Naive thymus-derived CD4-positive, alpha-beta T cell (primary cell): ENCODE data around the gene TPCN1. TPM values are rescaled to one million over a fixed set of nuclear protein-coding genes. Genes with fewer than 3 reads are reported as not detected.
A peak's percentile ranks its signal among the peaks of the same experiment; 100 is the strongest.

Source experiments
- ATAC-seq: fragments of 150-1000 bp; cut with Tn5 transposase; 2 replicates; pipeline ENCODE4 v1.10.0; 2021; ENCODE audit warnings: mild to moderate bottlenecking, moderate library complexity
- CTCF ChIA-PET: fragments of 350-600 bp; sonication (Branson Sonifier 250); formaldehyde crosslinking; loops from one replicate; lab custom pipeline; 2021; ENCODE audit warnings: antibody characterized with exemption; lab: Charles Lee
- POLR2A ChIA-PET: fragments of 350-600 bp; sonication (Branson Sonifier 250); formaldehyde crosslinking; loops from one replicate; lab custom pipeline; 2021; ENCODE audit warnings: antibody characterized with exemption, inconsistent platforms; lab: Charles Lee
- DNase-seq, 9 donors: peaks; one replicate each; pipeline versions ENCODE4 v3.0.0 to v3.0.0-alpha.2; 2020 to 2022; ENCODE audit warnings: mixed read lengths in 1 of 9
- H3K27ac ChIP-seq: one replicate; pipeline ENCODE4 v1.7.0; 2013; ENCODE audit warnings: mild to moderate bottlenecking, low read depth, low read length, moderate library complexity
- H3K27me3 ChIP-seq, 2 donors: one replicate each; pipeline ENCODE4 v1.7.0; 2013; ENCODE audit warnings: low read length in 2 of 2, mild to moderate bottlenecking in 2 of 2, moderate library complexity in 2 of 2; ENCODE audit not compliant: control insufficient read depth in 2 of 2, insufficient read depth in 2 of 2
- H3K36me3 ChIP-seq, 3 experiments: 1 replicate in 2 of 3; 2 replicates in 1 of 3; pipeline ENCODE4 v1.7.0; 2013; ENCODE audit warnings: low read length in 3 of 3, mild to moderate bottlenecking in 3 of 3, moderate library complexity in 1 of 3; ENCODE audit not compliant: insufficient read depth in 3 of 3, control insufficient read depth in 2 of 3
- H3K4me1 ChIP-seq, 2 donors: one replicate each; pipeline ENCODE4 v1.7.0; 2013; ENCODE audit warnings: low read length in 2 of 2, mild to moderate bottlenecking in 2 of 2, moderate library complexity in 1 of 2; ENCODE audit not compliant: control insufficient read depth in 2 of 2, insufficient read depth in 2 of 2
- H3K4me3 ChIP-seq: 2 replicates; pipeline ENCODE4 v1.7.0; 2013; ENCODE audit warnings: mild to moderate bottlenecking, low read length
- H3K9me3 ChIP-seq, 3 experiments: 1 replicate in 2 of 3; 2 replicates in 1 of 3; pipeline ENCODE4 v1.7.0; 2013; ENCODE audit warnings: low read length in 3 of 3; ENCODE audit not compliant: control insufficient read depth in 2 of 3
- H3K27ac Mint-ChIP-seq, 9 donors: one replicate each; pipeline ENCODE4 v1.8.0; 2020 to 2022; ENCODE audit warnings: mixed read lengths in 9 of 9, mild to moderate bottlenecking in 8 of 9, moderate library complexity in 5 of 9, inconsistent platforms in 2 of 9
- H3K27me3 Mint-ChIP-seq, 5 donors: one replicate each; pipeline ENCODE4 v1.8.0; 2021 to 2022; ENCODE audit warnings: mixed read lengths in 5 of 5, mild to moderate bottlenecking in 1 of 5
- H3K36me3 Mint-ChIP-seq, 5 donors: one replicate each; pipeline ENCODE4 v1.8.0; 2020 to 2022; ENCODE audit warnings: mixed read lengths in 5 of 5, mild to moderate bottlenecking in 3 of 5, inconsistent platforms in 1 of 5
- H3K4me1 Mint-ChIP-seq, 7 donors: one replicate each; pipeline ENCODE4 v1.8.0; 2020 to 2022; ENCODE audit warnings: mixed read lengths in 7 of 7, mild to moderate bottlenecking in 3 of 7, inconsistent platforms in 1 of 7
- H3K4me3 Mint-ChIP-seq, 10 donors: one replicate each; pipeline ENCODE4 v1.8.0; 2020 to 2022; ENCODE audit warnings: mild to moderate bottlenecking in 10 of 10, mixed read lengths in 10 of 10, moderate library complexity in 6 of 10, inconsistent platforms in 2 of 10
- H3K9me3 Mint-ChIP-seq, 11 donors: one replicate each; pipeline ENCODE4 v1.8.0; 2020 to 2022; ENCODE audit warnings: mixed read lengths in 11 of 11, mild to moderate bottlenecking in 4 of 11, inconsistent platforms in 1 of 11, moderate library complexity in 1 of 11
- intact Hi-C, 2 donors: fragments of 100-400 bp; cut with micrococcal nuclease; formaldehyde crosslinking; loops; one replicate each; pipeline ENCODE4 v1.15.1; 2023
- polyA plus RNA-seq, 2 donors: library from polyadenylated mRNA; unstranded; fragments of 300-500 nt; fragmentation: Illumina TruSeq; gene quantifications; one replicate each; pipeline ENCODE4 v1.2.3, GENCODE V29; 2021
- total RNA-seq, 6 experiments: library from RNA in 5 of 6; stranded (reverse) in 5 of 6; gene quantifications; 1 replicate in 5 of 6; 2 replicates in 1 of 6; pipeline ENCODE4 v1.2.3 and lab custom pipeline; 2021 to 2026

TPCN1 gene
- total and polyA plus RNA-seq, 7 experiments from 2014 or later = 15.3 to 124 (median 97.2) TPM

DNA sequence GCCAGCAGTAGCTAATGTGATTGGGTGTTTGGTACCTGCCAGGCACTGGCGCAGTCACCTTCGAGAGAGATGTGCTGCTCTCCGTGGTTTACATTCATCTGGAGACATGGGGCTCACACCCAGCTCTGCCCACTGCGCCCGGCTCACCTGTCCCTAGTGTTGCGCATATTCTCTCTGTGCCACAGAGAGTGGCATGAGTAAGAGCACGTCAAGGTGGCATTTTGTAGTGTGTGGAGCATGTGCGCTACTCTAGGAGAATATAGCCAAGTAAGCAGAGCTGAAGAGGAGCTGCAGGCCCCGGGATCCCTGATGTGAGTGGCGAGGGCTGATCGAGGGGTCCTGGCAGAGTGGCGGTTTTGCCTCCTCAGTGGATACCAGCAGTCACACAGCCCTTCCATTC lies 46.9 kb downstream of the TPCN1 start:
- Histone ChIP-seq H3K27me3 (no peaks in the 10 kb centered on the region), H3K4me1 (peaks cover 0 to 17% of the 10 kb centered on the region in 2 donors), H3K4me3 (no peak overlapping the region), H3K27ac (no peak overlapping the region), H3K36me3 (peaks cover 0 to 67% (median 13%) of the 10 kb centered on the region in 3 experiments), H3K9me3 (no peaks in the 10 kb centered on the region)
- H3K27ac Mint-ChIP-seq = peak overlapping the region in 2 of 9 donors; percentile 49 to 65
- peaks cover 10 to 30% (median 23%) of the 10 kb centered on the region in 7 donors for H3K4me1 Mint-ChIP-seq
- DNase-seq = no peak
- H3K27me3 Mint-ChIP-seq = no peaks in the 10 kb centered on the region
- H3K36me3 Mint-ChIP-seq = peaks cover 13 to 61% (median 39%) of the 10 kb centered on the region in 5 donors
- ChIA-PET CTCF (interaction anchor here (1.1 kb wide), 1 partner anchor 59 kb away, joined by 3 read pairs; no protein-coding TSS in a partner anchor), POLR2A (interaction anchor here (0.6 kb wide), 2 partner anchors 55 to 201 kb away, joined by 3 read pairs; no protein-coding TSS in a partner anchor)
- ATAC-seq = no peak
- H3K9me3 Mint-ChIP-seq = no peaks in the 10 kb centered on the region
- intact Hi-C loops = no loop called here
- H3K4me3 Mint-ChIP-seq = no peak overlapping the region

DNA sequence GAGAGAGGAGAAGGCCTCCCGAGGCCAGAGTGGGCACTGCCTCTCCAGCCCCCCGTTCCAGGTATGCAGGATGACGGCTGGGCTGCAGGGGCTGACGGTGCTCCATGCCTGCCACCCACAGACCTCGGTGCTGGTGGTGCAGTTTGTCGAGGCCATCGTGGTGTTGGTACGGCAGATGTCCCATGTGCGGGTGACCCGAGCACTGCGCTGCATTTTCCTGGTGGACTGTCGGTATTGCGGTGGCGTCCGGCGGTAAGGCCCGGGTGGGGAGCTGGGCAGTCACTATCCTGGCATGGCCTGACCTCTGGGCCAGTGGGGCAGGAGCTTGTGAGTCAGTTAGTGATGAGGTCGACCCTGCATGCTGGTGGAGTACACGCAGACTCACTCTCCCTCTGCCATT lies 47.4 kb downstream of the TPCN1 start:
- Histone ChIP-seq H3K36me3 (peaks cover 0 to 72% (median 15%) of the 10 kb centered on the region in 3 experiments), H3K9me3 (no peaks in the 10 kb centered on the region), H3K27ac (no peak overlapping the region), H3K4me1 (peaks cover 0 to 12% of the 10 kb centered on the region in 2 donors), H3K4me3 (no peak overlapping the region), H3K27me3 (no peaks in the 10 kb centered on the region)
- ATAC-seq (no peak), DNase-seq (no peak)
- ChIA-PET CTCF (interaction anchor here (1.1 kb wide), 1 partner anchor 58 kb away, joined by 3 read pairs; no protein-coding TSS in a partner anchor), POLR2A (no interaction called here)
- Mint-ChIP-seq H3K27me3 (no peaks in the 10 kb centered on the region), H3K27ac (no peak overlapping the region), H3K4me1 (peaks cover 9 to 26% (median 21%) of the 10 kb centered on the region in 7 donors), H3K4me3 (no peak overlapping the region), H3K36me3 (peaks cover 13 to 61% (median 37%) of the 10 kb centered on the region in 5 donors), H3K9me3 (no peaks in the 10 kb centered on the region)
- intact Hi-C loops = no loop called here

DNA sequence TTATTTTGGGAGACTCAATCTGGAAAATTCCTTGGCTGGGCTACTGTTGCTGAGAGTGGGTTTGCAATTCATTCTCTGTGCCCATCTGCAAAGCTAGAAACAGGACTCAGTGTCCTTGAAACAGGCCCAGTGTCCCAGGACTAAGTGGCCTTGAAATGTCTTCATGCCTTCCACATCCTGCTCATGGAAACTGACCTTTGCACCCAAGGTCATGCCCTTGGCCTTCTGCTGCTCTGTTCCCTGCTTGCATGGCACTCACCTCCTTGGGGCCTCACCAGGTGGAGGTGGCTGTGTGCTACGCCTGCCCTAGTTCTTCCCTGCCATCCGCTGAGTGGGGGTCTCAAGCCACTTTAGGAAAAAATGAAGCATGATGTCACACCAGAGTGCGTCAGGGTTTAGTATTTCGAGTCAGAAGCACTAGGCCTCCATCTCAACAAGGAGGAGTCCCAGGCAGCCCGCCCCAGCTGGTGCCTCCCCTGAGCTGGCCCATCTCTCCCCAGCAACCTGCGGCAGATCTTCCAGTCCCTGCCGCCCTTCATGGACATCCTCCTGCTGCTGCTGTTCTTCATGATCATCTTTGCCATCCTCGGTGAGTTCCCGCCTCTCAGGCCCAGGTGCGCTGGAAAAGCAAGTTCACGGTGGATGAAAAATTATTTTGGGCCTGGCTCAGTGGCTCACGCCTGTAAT lies 48.1 kb downstream of the TPCN1 start:
- POLR2A ChIA-PET = no interaction called here
- Mint-ChIP-seq H3K27ac (peak overlapping the region in 5 of 9 donors; percentile 14 to 71 (median 38)), H3K4me3 (no peak overlapping the region), H3K9me3 (no peaks in the 10 kb centered on the region), H3K27me3 (no peaks in the 10 kb centered on the region), H3K36me3 (peaks cover 13 to 56% (median 29%) of the 10 kb centered on the region in 5 donors), H3K4me1 (peaks cover 7 to 18% (median 14%) of the 10 kb centered on the region in 7 donors)
- no peak overlapping the region for H3K4me3 ChIP-seq
- CTCF ChIA-PET = no interaction called here
- H3K36me3 ChIP-seq = peaks cover 0 to 78% (median 17%) of the 10 kb centered on the region in 3 experiments
- intact Hi-C loops = no loop called here
- DNase-seq (no peak), ATAC-seq (no peak)
- H3K27ac ChIP-seq = no peak overlapping the region
- H3K27me3 ChIP-seq = no peaks in the 10 kb centered on the region
- peaks cover 0 to 4% of the 10 kb centered on the region in 2 donors for H3K4me1 ChIP-seq
- no peaks in the 10 kb centered on the region for H3K9me3 ChIP-seq

DNA sequence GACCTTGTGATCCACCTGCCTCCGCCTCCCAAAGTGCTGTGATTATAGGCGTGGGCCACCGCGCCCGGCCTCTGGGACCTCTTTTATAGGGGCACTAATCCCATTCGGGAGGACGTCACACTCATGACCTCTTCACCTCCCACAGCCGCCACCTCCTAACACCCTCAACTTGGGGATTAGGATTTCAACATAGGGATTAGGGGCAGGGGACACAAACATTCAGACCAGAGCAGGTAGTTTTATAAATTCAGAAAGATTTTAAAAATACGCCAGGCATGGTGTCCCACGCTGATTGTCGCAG lies 49.4 kb downstream of the TPCN1 start:
- ATAC-seq (no peak), DNase-seq (no peak)
- Mint-ChIP-seq H3K27ac (peak overlapping the region in 1 of 9 donors; percentile 76), H3K9me3 (no peaks in the 10 kb centered on the region), H3K4me1 (peaks cover 7 to 18% (median 10%) of the 10 kb centered on the region in 7 donors), H3K4me3 (peak overlapping the region in 1 of 10 donors; percentile 26), H3K36me3 (peaks cover 13 to 61% (median 25%) of the 10 kb centered on the region in 5 donors), H3K27me3 (no peaks in the 10 kb centered on the region)
- peaks cover 0 to 80% (median 17%) of the 10 kb centered on the region in 3 experiments for H3K36me3 ChIP-seq
- POLR2A ChIA-PET = interaction anchor here (0.7 kb wide), 1 partner anchor 30 kb away, joined by 3 read pairs; no protein-coding TSS in a partner anchor
- H3K4me1 ChIP-seq = no peaks in the 10 kb centered on the region
- H3K27ac ChIP-seq = no peak overlapping the region
- CTCF ChIA-PET = interaction anchor here (0.7 kb wide), 1 partner anchor 205 kb away, joined by 3 read pairs; no protein-coding TSS in a partner anchor
- H3K9me3 ChIP-seq = no peaks in the 10 kb centered on the region
- H3K27me3 ChIP-seq = no peaks in the 10 kb centered on the region
- no peak overlapping the region for H3K4me3 ChIP-seq
- intact Hi-C loops = no loop called here

DNA sequence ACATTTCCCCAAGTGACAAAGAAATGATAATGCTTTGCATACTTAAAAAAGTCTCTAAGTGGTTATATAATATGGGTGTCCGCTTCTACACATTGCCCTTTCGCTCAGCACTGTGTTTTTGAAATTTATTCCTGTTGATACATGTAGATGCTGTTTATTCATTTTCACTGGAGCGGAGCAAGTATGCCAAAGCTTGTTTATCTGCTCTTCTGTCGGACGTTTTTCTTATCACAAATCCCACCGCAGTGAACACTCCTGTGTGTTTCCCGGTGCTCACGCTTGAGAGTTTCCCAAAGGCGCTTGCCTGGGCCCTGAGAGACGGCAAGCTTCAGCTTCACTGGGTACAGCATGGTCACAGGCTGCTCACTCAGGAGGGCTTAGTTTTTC lies 50.2 kb downstream of the TPCN1 start:
- peaks cover 13 to 58% (median 19%) of the 10 kb centered on the region in 5 donors for H3K36me3 Mint-ChIP-seq
- peaks cover 4 to 13% (median 10%) of the 10 kb centered on the region in 7 donors for H3K4me1 Mint-ChIP-seq

DNA sequence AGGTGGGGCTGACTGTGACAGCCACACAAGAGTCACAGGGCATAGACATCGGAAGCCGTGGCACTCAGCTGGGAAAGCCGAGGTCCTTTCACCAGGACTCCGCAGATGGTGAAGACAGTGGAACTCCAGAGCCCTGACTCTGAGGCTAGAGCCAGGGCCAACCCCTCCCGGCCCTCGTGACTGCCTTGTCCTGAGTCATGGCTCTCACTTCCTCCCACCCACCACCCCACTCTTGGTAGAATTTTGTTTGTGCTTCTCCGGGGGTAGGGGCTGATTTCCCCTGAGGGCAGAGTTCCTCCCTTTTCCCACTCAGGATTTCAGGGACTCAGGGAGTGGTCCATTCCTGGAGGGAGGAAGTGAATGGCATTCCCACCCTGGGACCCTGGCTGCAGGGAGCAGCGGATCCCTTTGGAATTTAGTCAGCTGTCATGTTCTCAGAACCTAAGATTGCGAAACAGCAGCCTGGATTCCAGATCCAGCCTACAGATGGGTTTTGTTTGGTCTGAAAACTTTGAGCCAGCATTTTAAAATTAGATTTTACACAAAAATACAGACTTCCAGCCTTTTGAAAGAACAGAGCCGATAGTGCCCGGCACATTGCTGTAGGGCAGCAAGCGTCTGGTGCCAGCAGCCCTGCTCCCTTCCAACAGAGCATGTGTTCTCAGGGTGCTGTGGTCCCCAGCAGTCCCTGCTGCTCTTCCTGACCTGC lies 50.7 kb downstream of the TPCN1 start:
- ATAC-seq = peak; percentile 67
- no peak overlapping the region for H3K4me3 Mint-ChIP-seq
- peak in 1 of 9 donors; percentile 35 for DNase-seq

More for the DNA sequence above, 50.2 kb downstream of the TPCN1 start:
- Histone ChIP-seq H3K4me3 (no peak overlapping the region), H3K4me1 (no peaks in the 10 kb centered on the region), H3K27me3 (no peaks in the 10 kb centered on the region), H3K9me3 (no peaks in the 10 kb centered on the region), H3K36me3 (peaks cover 0 to 79% (median 17%) of the 10 kb centered on the region in 3 experiments), H3K27ac (no peak overlapping the region)
- CTCF ChIA-PET = no interaction called here
- H3K27ac Mint-ChIP-seq = no peak overlapping the region
- no peaks in the 10 kb centered on the region for H3K27me3 Mint-ChIP-seq
- POLR2A ChIA-PET = no interaction called here
- no peaks in the 10 kb centered on the region for H3K9me3 Mint-ChIP-seq
- intact Hi-C loops = no loop called here
- no peak for DNase-seq
- no peak for ATAC-seq
- no peak overlapping the region for H3K4me3 Mint-ChIP-seq

More for the DNA sequence above, 50.7 kb downstream of the TPCN1 start:
- Histone ChIP-seq H3K9me3 (no peaks in the 10 kb centered on the region), H3K4me1 (no peaks in the 10 kb centered on the region), H3K36me3 (peaks cover 0 to 79% (median 21%) of the 10 kb centered on the region in 3 experiments), H3K4me3 (no peak overlapping the region), H3K27me3 (no peaks in the 10 kb centered on the region), H3K27ac (no peak overlapping the region)
- Mint-ChIP-seq H3K27ac (peak overlapping the region in 2 of 9 donors; percentile 10 to 69), H3K9me3 (no peaks in the 10 kb centered on the region), H3K4me1 (peaks cover under 1 to 10% (median 7%) of the 10 kb centered on the region in 7 donors), H3K27me3 (no peaks in the 10 kb centered on the region), H3K36me3 (peaks cover 10 to 54% (median 16%) of the 10 kb centered on the region in 5 donors)
- ChIA-PET CTCF (no interaction called here), POLR2A (no interaction called here)
- intact Hi-C loops = no loop called here
